ENCODE measurements around the gene ABCC8. TPM values are rescaled to one million over a fixed set of nuclear protein-coding genes. Genes with fewer than 3 reads are reported as not detected.

The ABCC8 gene
- total RNA-seq, 1 donor from 2014 or later = 0.58 TPM

DNA sequence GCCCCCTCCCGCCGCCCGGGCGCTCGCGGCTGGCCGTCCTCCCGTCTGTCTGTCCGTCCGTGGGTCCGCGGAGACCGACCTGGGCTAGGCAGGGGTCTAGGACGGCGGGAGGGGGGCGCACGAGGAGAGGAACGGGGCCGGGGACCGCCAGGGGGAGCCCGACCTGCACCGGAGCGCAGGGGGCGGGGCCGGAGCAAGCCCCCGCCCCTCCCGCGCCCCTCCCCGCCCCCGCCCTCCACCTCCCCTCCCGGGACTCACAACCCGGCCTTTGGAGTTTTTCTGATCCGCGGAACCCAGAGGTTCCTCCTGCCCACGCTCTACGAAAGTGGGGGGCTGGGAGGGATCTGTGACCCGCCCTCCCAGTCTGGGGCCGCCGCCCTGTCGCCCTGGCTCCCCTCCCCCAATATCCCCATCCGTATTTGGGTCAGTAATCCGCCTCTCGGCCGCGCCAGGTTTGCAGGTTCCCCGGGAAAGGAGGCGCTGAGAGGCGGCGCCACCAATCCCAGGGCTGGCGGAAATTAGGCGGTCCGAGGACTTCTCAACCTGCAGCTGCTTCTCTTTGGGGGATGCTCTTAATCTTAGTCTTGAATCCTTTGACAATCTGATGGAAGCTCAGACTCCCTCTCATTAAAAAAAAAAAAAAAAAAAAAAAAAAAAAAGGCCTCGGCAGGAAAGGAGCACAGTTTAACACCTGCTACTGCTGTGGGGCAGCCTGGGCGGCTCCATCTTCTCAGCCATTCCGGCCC is 87.3 kb downstream of the ABCC8 start:
- no peak for DNase-seq (ENCODE audit: low spot score)

DNA sequence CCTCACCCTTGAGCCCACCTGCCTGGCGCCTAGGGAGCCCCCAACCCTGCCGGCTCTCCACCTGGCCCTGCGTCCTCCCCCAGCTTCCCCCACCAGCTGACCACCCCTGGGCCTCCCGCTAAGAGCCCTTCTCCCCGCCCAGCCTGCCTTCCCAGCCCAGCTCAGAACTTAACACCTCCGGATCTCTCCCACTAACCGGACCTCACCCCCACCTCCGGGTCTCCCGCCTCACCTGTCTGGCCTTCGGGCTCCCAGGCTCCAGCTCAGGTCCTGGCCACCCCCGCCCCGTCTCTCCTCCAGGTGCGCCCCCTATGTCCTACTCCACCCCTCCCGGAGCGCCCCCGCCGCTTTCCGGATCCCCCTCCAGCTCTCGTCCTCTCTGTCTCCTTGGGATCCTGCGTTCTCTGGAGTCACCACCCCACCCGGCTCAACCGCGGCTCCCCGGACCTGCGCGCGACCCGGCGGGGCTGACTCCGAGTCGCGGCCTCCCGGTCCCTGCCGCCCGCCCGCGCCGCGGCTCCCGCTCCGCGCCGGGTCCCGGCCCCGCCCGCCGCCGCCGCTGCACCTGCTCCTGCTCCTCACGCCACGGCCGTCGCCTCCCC is 87.9 kb downstream of the ABCC8 start, which contains the start of gene KCNJ11:
KCNJ11 (minus strand) TSS at position 51 of the 602 bp plus-strand sequence. CDS start 568 bp downstream, outside the sequence.
- DNase-seq (ENCODE audit: low spot score) = no peak

DNA sequence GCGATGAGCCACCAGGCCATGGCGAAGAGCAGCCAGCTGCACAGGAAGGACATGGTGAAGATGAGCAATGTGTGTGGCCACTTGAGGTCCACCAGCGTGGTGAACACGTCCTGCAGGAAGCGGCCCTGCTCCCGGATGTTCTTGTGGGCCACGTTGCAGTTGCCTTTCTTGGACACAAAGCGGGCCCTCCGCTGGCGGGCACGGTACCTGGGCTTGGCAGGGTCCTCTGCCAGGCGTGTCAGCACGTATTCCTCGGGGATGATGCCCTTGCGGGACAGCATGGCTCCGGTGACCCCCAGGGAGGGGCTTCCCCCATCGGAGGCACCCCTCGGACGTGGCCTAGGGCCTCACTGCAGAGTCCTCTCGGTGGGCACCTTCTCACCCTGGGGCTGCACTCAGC is 88.8 kb downstream of the ABCC8 start:
- DNase-seq (ENCODE audit: low spot score) = no peak

DNA sequence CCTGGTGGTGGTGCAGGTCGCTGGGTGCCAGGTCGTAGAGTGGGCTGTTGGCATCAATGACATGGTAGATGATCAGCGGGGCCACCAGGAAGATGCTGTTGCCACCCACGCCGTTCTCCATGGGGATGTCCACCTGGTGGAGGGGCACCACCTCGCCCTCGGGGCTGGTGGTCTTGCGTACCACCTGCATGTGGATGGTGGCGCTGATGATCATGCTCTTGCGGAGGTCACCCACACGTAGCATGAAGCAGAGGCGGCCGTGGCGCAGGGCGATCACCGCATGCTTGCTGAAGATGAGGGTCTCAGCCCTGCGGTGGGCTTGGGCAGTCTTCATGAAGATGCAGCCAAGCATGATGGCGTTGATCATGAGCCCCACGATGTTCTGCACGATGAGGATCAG is 89.4 kb downstream of the ABCC8 start:
- DNase-seq (ENCODE audit: low spot score) = no peak

DNA sequence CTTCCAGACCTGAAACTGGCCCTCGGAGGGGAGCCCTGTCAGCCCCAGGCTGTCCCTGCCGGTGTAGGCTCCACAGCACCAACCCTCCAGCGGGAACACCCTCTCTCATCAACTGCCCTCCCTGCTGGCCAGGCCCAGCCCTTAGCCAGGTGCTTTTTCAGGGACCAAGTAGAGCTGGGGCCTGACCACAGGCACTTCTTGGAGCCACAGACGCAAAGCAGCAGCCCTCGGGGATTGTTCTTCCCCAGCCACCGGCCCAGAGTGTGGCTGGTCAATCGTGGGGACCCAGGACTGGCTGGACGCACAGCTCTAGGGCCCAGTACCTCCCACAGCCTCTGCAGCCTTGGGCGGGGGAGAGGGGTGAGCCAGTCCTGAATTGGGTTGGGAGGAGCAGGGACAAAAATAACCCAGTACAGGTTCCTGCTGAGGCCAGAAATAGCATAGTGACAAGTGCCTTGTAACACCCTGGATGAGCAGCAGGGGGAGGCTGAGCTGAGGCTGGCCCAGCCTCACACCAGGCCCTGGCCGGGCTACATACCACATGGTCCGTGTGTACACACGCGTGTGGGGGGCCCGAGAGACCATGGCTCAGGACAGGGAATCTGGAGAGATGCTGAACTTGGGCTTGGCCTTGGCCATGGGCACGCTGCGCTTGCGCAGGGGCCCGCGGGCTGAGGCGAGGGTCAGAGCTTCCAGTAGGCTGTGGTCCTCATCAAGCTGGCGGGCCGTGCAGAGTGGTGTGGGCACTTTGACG is 90.1 kb downstream of the ABCC8 start:
- DNase-seq (ENCODE audit: low spot score) = no peak

DNA sequence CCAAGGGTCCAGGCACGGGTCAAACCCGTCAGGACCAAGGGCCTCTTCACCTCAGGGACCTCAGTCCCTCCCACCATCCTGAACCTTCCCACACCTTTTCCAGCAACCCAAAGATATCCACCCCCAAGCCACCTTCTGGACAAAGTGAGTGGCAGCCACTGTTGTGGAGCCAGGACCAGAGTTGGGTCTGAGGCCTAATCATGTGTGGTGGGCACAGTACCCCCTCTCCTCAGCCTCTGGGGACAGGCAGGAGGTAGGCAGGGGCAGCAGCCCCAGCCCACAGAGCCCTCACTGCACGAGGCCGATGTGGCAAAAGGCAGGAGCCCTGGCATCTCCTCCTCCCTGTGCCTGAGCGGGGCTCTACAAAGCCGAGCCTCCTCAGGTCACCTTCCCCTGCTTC is 90.7 kb downstream of the ABCC8 start:
- no peak for DNase-seq (ENCODE audit: low spot score)

DNA sequence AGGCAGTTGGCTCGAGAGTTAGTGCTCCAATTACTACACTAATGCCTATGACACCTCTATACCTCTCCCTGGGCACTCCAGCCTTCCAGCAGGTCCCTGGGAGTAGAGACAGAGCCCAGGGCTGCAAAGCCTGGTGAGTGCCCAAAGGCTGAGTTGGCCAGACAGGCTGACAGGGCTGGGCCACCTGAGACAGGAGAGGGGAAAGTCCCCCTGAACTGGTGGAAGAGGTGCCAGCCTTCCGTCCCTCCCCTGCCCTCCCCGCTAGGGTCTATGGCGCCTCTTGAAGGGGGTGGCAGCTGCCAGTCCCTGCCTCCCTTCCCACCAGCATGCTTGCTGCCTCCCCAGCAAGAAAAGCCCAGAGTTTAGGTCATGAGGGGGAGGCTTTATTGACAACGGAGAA is 91.2 kb downstream of the ABCC8 start:
- no peak for DNase-seq (ENCODE audit: low spot score)

DNA sequence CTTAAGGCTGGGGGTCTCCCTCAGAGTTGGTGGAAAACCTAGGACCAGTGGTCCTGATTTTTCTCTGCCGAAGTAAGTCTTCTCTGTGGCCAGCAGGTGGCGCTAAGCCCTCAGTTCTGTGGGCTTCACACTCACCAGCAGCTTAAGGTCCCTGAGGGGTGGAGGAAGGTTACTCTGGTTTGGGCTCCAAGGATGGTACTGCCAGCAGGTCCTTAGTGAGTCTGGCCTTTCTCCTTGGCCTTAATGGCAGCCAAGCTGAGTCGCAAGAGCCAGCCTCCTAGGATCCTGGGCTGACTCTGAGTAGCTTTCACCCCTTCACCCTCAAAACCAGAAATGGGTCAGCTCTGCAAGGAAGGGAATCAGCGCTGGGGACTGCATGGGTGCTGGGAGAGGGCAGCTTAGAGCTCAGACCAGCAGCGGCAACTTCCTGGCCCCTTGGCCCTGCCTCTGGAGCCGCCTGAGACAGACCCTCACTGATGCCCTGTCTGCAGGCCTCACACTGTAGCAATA is 92.6 kb downstream of the ABCC8 start:
- DNase-seq (ENCODE audit: low spot score) = no peak

DNA sequence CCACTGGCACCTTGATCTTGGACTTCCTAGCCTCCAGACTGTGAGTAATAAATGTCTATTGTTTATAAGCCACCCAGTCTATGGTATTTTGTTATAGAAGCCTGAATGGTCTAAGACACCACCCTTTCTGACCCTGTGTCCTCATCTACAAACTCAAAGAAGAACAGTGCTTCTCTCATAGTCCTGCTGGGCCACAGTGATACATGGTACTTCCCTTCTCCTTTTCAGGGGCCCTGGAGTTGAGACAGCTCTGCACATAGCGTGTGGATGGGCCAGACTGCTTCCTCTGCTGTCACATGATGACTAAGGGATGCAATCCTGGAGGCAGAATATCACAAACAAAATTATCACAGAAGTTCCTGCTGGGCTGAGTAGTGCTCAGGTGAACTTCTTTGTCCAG is 93.2 kb downstream of the ABCC8 start:
- no peak for DNase-seq (ENCODE audit: low spot score)

DNA sequence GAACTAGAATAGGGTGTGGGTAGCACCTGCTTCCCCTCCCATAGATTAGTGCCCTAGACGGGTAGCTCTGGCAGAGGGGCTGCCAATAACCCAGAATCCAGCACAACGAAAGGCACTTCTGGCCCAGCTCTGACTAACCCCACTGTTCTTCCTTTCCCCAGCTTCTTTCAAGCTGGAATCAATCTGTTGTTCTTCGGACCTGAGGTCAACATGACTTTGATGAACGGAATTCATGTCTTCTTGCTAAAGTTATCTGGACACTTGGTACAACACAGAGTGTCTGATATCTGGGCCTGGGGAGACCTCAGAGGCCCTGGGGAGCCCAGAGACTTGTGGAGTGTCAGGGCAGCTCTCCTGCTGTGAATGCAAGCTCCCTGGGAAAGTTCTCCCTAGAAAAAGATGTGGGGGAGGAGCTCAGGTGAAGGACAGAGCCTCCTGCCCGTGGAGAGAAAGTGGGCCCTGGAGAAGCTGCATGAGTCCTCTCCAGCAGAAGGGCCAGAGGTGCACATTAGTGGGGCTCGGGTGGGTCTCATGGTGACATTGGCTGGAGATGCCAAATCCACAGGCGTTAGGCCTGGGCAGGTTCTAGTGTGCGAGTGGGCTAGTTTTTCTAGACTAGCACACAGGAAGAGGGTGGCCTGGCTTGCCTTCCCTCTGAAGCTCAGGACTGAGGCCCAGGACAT is 94.5 kb downstream of the ABCC8 start:
- no peak for DNase-seq (ENCODE audit: low spot score)

DNA sequence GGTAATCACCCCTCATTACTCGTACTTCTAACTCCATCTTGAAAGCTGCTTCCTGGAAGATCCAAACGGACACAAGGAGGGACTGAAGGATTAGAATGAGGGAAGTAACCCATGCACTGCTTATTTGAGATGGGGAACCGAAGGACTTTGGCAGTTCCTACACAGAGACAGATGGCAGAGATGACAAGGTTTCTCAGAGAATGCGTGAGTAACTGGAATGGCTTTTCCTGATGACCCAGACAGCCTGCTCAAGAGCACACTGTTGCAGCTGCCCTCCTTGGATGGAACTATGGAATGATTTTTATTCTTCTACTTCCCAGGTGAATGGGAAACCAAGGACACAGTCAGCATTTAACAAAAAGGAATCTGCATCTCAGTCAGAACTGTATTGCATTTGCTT is 95.5 kb downstream of the ABCC8 start:
- no peak for DNase-seq (ENCODE audit: low spot score)

DNA sequence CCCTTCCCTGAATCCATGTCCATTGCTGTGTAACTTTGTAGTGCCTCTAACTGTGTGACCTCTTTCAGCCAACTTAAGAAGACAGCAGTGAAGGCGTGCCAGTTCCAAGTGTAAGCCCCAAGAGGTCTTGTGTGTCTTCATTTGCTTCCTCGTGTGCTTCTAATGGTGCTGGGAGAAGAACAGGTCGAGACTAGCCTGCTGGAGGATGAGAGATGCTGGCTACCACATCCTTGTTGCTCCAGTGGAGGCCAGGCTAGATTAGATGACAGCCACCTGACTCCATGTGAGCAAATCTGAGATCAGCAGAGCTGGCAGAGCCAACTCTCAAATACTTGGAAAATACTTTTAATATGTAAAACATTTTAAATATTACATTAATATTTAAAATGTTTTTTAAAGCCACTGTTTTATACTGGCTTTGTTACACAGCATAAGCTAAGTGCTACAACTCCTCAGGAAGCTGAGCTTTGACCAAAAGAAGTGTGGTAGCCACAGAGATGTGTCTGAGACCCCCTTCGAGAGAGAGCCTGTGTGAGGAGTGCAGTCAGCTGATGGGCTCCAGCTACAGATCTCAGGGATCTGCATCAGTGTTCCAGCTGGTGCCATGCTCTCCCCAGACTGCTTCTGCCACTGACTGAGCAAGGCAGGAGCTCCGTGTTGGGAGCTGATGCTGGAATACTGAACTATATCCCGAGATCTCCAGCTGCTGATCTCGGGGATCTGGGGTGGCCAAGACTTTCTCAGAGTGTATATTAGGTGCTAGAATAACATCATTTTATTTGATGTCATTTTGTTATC is 97.1 kb downstream of the ABCC8 start:
- no peak for DNase-seq (ENCODE audit: low spot score)

DNA sequence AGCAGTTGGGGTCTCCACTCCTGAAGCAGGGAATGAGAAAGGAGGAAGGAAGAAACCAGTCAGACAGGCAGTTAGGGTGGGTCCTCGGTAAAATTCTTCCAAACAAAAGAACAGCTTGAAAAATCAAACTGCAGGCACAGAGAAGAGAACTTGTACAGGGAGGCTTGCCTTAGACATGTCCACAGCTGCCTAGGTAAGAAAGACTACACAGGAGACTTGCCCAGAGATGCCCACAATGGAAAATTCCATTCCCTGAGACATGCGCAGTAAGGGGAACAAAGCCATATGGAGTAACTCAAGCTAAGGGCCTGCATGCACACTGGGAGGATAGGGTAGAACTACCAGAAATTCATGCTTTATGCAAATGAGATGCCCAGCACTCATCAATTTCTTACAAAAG is 98.0 kb downstream of the ABCC8 start:
- no peak for DNase-seq (ENCODE audit: low spot score)

DNA sequence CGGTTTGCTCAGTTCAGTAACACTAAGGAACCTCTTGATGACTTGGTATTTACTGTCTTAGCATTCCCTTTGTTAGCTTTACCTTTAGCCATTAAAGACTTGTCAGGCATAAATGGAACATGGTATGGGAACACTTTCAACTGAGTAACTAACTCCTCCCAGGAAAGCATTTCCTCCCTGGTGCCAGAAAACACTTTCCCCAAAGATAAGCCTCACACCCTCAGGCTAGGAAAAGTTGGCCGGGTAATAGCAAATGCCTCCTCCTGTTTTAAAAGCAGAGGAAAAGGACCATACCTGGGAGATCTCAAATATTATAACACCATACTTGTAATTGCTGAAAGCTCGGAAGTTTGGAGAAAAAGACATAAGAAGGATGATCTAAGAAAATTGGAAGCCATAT is 100.2 kb downstream of the ABCC8 start:
- no peak for DNase-seq (ENCODE audit: low spot score)

DNA sequence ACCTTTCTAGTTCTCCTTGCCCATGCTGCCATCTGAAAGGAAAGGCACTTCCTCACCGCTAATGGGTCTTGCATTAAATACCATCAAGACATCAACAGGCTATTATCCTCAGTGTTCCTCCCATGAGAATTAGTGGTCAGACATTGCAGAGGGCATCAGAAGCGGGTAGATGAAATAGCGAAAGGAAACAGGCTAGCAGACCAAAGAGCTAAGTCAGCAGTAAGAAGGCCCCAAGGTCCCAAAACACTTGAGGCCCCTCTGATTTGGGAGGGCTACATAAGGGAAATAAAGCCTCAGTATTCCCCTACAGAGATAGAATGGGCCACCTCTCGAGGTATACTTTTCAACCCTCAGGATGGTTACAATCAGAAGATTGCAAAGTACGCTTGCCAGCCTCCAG is 101.1 kb downstream of the ABCC8 start:
- DNase-seq (ENCODE audit: low spot score) = no peak

DNA sequence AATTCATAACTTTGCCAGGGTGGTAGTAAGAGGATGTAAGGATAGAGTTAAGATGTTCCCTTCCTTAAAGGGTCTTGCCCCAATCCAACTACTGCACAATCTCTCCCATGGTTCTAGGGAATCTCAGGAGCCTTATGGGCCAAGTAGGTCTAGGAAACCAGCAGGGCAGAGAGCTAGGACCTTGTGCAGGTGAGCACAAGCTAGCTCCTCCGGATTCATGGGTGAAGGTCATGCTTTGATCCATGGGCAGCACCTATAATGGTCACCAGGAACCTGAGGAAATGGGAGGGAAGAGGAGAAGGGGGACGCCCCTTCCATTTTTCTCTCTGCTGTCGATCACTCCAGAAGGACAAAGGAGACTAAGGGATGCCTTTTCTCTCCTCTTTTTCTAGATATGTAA is 105.0 kb downstream of the ABCC8 start:
- no peak for DNase-seq (ENCODE audit: low spot score)

DNA sequence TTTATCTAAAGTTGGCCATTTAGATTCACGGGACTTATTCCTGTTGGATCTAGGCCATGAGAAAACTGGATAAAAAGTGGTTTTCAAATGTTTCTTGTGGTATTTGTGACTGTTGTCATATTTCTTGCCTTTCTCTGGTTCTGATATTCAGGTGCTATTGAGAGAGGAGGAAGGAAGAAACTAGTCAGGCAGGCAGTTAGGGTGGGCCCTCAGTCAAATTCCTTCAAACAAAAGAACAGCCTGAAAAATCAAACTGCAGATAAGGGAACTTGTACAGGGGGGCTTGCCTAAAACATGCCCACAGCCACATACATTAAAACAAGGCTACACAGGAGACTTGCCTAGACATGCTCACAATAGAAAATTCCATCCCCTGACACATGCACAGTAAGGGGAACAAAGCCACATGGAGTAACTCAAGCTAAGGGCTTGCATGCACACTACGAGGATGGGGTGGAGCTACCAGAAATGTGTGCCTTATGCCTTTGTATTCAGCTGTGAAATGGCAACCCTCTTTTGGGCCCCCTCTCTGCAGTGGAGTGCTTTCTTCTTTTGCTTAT is 106.9 kb downstream of the ABCC8 start:
- no peak for DNase-seq (ENCODE audit: low spot score)

DNA sequence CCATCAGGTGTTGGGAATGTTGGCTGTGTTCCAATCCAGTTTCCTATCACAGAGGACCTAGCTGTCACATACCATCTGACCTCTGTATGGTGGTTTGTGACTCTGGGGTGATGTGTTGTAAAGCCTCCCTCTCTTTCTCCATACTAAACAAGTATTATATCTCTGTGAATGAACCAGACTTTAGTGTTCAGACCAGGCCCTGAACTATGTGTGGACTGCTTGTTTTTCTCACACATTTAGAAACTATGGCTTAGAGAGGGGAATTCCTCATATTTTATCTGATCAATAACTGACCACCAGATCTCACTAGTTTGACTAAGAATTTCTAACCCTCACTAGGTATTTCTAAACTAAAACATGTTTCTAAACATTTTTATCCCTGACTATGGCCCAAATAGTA is 107.6 kb downstream of the ABCC8 start:
- no peak for DNase-seq (ENCODE audit: low spot score)

DNA sequence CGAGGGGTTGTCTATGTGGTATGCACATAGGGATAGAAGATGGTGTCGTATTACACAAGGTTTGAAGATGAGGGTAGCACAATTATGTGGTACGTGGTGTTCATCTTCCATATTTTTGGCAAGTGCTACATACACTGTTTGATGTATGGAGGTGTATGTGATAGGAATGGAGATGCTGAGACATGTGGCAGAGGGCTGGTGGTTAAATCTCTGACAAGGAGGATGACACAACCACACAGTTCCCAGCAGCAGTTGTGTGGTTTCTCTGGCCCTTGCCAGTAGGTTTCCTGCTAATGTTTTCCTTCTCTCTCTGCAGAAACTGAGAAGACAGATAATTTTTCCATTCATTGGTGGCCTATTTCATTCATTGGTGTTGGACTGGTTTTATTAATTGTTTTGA is 108.1 kb downstream of the ABCC8 start:
- DNase-seq (ENCODE audit: low spot score) = no peak

DNA sequence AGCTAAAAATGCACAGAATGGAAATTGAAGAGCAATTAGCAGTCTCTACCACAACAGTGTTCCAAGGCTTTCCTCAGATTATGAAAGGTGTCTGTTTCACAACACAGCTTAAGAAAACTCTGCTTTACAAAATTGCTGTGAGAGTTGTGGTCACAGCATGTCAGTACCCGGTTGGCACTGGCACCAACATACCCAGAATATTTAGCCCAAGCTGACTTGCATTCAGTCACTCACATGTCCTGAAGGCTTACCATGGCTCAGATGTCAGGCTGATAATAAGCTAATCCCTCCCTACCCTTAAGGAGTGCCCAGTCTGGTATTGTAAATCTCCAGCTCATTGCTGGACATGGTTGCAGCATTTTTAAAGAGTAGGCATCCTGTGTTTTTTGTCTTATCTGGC is 110.2 kb downstream of the ABCC8 start:
- no peak for DNase-seq (ENCODE audit: low spot score)

DNA sequence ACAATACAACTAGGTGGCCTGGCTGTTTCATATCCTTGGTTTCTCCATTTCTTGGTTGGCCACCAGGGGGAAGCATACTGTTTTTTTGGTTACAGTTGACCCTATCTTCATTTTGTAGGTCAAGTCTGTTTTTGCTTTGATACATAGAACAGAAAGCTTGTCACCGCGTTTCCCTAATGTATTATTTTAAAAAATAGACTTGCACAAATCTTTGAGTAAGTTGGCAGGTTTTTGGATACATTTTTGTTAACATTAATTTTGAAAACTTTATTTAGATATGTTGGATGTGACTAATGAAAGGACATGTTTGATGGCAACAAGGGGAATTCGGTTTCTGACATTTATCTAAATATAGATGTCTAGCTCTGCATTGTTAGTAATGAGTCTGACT is 122.0 kb downstream of the ABCC8 start:
- DNase-seq (ENCODE audit: low spot score) = no peak
